GM21529 (cell line): ENCODE data around the gene AFF3.

Source experiments
- ATAC-seq: cut with Tn5 transposase; IDR thresholded peaks from one replicate; pipeline ENCODE4 v1.9.1; 2021; ENCODE audit not compliant: unreplicated experiment

The AFF3 gene

DNA sequence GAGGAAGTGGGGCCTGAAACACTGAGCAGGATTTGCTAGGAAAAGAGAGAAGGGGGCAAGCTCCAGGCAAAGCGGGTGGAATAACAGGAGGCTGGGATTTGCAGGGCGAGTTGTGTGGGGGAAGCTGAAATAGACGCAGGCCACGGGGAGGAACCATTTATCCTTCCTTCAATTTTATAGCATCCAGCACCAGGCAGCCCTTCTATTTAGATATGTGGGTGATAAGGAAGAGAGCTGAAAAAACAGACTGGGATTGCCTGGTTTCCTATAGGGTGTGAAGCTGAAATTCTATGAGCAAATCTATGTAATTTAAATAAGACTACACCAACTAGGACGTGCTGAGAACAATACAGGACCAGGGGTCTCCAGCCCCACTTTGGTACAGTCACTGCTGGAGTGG lies 520.6 kb downstream of the AFF3 start:
- no peak for ATAC-seq

DNA sequence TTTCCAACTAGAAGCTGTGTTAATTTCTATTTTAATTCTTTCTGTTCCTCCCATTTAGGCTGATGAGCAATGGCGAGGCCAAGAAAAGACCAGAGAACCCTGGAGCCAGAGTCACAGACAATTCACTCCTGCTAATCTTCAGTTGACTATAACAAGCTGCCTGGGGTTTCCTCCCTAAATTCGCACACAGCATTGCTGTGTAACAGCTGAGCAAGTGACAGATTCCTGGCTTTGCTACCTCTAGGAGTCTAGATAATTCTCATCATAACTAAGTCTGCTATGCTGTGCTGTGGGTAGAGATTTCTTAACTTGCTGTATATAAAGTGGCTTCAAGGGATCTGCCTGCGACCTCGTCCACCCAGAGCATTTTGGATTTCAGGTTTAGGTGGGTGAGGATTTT lies 521.3 kb downstream of the AFF3 start:
- ATAC-seq, result no peak

DNA sequence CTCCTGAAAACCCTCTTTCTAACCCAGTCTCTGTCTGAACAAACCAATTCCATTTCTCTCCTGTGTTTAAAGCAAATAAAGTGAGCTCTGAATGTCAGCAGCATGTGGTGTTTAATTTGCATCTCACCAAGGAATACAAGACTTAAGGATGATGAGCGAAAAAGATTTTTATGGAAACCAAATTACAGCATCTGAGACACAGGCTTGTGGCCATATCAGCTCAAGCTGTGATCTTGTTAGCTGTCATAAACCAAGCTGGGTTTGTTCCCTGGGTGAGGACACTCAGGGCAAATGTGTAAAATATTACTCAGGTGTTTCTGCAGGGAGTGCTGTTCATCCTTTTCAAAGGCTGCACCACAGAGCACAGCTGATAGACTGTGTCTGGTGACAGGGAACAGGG lies 523.2 kb downstream of the AFF3 start:
- no peak for ATAC-seq

DNA sequence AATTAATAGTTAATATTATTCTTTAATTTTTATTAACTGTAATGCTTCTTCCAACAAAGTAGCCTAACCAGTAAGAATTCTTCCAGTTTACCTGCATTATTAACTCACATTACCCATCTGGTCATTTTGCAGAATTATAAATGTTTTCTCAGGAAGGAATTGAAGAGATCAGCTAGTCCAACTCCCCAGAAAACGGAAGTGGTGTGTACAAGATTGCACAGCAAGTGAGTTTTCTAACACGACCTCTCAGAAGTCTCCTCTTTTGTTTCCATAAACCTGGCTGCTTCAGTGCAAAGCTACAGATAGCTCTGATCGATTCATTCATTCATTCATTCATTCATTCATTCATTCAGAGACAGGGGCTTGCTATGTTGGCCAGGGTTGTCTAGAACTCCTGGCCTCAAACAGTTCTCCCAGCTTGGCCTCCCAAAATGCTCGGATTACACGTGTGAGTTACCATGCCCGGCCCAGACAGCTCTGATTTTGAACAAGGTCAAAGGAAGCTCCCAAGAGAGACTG lies 523.8 kb downstream of the AFF3 start:
- no peak for ATAC-seq

DNA sequence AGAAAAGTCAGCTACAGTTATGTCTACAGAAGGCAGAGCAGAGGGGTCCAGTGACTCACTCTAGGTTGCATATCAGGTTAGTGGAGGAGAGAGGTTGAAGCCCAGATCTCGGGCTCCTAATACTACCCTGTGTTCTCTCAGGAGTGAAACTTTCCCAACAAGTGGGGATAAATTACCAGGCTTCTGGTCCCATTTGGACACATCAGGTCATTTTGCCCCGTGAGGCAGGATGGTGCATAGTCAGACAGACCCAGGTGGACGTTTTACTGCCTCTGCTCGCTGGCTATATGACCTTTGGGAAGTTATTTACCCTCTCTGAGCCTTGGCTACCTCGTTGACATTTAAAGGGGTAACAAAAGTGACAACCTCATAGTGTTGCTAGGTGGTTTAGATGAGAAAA lies 524.6 kb downstream of the AFF3 start:
- no peak for ATAC-seq

DNA sequence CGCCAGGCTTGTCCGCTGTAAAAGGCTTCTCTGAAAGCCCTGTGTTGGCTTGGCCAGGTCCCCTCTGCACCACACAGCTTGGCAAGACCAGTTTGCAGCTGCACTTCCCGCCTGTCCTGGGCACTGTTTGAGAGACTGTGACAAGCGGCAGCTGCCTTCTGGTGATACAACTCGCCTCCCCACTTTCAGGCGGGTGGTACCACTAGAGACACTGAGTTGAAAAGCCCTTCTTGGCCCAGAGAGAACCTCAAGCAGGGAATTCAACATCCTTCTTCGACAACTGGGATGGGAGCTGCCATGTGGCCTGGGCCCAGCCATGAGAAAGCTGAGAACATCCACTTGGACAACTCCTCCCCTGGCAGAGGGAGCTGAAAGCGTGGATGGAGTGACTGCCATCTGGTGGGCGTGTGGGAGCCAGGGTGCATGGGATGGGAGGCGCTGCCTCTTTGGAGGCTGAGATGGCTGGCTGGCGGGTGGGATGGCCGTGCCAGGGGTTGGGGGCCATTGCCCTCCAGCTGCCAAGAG lies 527.1 kb downstream of the AFF3 start:
- no peak for ATAC-seq

DNA sequence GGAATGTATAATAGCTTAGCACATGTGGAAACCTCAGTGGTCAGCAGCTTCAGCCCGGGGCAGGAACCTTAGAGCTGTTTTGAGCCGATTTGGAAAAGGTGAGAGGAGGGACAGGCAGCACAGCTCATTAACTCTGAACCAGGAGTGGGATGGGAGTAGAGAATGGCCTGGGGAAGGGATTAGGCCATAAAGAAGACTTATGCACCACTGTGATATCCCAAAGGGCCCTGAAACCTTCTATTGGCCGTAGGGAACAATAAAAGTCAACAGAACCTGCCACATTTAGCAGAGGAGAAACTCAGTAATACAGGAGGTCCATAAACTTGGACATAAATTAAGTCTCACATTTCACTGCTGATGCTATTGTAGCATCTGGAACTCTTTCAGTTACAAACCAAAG lies 528.4 kb downstream of the AFF3 start:
- ATAC-seq, result no peak

DNA sequence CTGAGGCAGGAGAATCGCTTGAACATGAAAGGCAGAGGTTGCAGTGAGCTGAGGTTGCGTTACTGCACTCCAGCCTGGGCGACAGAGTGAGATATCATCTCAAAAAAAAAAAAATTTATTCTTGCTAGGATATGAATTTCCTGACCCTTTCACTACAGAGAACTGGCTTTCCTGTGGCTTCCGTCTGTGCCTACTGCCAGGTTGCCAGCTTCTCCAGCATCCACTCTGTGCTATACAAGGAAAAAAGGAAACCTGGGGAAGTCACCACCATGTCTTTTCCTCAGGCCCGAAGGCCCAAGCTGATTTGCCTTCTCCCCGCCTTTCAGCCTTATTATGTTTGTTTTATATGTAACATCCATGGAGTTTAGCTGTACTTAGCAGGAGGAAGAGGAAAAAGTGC lies 530.6 kb downstream of the AFF3 start:
- no peak for ATAC-seq

DNA sequence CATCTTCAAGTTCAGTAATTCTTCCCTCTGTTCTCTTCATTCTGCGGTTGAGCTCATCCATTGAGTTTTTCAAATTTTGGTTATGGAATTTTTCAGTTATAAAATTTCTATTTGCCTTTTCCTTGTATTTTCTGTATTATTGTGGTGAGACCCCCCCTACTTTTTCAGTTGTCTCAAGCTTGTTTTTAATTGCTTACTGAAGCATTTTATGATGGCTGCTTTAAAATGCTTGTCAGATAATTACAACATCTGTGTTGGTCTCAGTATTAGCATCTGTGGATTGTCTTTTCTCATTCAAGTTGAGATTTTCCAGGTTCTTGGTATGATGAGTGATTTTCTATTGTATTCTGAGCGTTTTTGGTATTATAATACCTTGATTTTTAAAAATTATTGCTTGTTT lies 531.4 kb downstream of the AFF3 start:
- no peak for ATAC-seq

DNA sequence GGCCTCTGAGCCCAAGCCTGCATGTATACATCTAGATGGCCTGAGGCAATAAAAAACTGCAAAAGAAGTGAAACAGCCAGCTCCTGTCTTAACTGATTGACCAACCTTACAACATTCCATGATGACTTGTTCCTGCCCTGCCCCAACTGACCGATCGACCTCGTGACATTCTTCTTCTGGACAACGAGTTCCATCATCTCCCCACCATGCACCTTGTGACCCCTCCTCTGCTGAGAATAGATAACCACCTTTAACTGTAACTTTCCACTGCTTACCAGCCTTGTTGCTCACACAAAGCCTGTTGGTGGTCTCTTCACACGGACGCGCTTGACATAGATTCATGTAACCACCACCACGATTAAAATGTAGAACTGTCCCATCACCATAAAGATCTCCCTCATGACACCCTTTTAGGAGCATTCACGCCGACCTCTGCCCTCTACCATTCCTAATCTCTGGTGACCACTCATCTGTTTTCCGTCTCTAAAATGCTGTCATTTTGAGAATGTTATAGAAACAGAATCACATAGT lies 532.5 kb downstream of the AFF3 start:
- no peak for ATAC-seq

DNA sequence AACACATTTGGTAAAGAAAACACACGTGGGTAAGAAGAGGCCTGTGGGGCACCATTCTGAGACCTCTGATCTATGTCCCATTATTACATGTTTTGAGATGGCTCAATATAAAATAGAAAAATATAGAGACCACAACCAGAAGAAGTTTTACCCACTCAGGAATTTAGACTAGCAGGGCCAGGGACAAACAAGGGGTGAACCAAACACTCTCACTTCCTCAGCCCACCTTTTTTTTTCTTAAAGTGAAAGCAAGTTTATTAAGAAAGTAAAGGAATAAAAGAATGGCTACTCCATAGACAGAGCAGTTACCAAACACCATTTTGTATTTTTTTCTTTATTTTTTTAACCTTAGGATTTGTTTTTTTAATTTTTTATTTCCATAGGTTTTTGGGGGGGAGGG lies 533.5 kb downstream of the AFF3 start:
- no peak for ATAC-seq

DNA sequence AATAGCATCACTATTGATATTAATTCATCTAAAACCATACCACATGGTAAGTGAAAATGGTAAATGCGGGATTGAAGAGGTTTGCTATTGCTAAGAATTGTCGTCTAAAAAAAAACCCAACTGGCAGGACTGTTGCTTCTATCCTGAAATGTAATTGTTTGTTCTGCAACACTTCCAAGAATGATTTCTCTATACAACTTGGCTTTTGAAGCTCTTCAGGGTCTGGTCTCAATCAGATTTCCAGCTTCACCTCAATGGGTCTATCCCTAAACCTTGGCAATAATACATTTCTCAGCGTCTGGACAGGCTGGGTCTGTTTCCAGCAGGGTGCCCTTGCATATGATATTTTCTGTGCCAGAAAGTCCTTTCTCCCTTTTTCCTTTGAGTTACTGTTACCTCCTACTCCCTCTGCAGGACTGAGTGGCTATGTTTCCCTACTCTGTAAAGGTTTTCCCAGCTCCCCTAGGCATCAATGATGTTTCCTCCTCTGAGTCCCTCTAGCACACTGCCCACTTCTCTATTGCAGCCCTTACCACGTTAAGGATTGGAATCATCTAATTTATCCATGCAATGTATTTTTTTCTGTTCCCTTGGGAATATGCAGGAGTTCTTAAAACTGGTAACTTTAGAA lies 534.4 kb downstream of the AFF3 start:
- no peak for ATAC-seq

DNA sequence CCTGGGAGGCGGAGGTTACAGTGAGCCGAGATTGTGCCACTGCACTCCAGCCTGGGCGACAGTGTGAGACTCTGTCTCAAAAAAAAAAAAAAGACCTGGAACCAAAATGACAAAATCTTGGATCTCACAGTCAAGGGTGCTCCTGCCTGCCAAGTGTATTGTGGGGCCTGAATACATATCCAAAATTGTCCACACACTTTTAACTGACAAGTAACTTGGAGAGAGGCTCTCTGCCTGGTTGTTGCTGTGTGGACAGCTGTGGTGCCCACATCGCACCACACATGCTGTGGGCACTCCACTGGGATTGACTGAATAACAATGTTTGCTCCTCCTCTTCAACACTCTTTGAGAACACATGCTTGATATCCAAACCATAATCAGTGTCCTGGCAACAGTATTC lies 534.9 kb downstream of the AFF3 start:
- ATAC-seq, result no peak

DNA sequence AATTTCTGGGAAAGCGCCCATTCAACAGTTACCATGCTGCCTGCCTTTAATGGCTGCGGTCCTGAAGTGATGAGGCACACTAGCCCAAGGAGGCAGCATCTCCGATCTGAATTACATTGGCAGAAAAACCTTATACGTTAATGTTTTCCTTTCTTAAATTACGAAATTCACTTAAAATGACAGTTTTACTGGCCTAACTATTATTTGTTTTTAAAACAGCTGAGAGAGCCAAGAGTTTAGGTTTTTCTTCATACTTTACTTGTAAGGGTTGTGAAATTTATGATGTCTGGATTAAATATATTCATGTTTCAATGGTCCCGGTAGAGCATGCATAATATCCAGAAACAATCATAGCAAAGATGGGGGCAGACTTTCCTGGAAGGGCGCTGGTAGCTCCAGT lies 537.4 kb downstream of the AFF3 start:
- no peak for ATAC-seq

DNA sequence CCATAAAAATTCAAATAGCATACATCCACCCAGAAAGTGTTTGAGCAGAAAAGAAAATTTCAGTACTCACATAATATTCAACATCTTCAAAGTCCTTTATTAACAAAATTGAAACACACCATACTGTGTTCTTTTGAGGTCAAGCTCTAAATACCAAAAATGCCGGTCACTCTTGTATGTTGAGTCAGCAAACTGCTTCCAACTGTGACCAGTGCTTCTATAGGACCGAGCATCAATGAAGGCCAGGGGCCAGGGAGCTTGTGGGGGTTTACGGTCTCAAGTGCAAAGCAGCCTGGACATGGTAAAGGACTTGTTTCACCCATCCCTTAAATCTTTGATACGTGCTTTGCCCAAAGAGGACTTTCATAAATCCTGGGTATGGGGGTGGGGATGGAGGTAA lies 539.9 kb downstream of the AFF3 start:
- no peak for ATAC-seq

DNA sequence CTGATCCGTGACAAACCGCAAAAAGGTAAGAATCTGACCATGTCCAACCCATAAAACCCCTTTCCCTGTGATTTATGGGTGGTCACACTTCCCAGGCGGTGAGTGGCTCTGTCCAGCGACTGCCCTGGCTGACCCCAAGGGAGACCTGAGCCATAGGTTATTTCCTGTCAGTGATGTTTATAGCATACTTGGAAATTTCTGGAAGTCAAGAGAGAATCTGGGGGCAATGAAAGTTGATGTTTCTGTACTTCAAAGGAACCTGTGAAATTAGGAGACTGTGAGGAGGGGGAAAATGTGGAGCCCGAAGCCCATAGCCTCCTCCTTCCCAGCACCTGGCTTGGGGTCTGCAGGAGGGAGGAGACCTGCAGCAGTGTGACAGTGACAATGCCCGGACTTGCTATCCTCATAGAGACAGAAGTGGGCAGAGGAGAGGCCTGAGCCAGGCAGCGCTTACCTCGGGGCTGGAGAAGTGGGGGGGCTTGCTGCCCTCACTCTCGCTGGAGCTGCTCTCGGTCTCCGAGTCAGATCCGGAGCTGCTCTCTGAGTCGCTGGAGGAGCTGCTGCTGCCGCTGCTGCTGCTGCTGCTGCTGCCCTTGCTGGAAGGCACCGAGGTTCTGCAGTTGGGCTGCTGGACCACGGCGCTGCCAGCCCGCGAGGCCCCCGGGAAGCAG lies 541.3 kb downstream of the AFF3 start:
- no peak for ATAC-seq

DNA sequence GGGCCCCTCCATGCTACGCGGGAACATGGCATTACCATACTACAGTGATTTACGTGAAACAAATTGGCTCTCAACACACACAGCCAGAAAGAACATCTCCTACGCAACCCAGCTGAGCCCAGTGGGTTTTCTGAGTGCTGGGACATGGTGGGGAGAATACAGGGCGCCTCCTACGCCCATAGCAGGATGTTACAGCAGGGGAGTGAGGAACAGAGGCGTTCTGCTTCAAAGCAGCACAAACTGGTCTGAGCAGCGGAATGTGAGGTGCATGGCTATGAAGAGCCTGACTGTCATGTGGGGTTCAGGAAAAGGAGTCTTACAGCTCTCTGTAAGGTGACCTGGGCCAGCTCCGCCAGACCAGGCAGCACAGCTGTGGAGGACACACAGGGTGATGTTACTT lies 543.9 kb downstream of the AFF3 start:
- ATAC-seq, result no peak

DNA sequence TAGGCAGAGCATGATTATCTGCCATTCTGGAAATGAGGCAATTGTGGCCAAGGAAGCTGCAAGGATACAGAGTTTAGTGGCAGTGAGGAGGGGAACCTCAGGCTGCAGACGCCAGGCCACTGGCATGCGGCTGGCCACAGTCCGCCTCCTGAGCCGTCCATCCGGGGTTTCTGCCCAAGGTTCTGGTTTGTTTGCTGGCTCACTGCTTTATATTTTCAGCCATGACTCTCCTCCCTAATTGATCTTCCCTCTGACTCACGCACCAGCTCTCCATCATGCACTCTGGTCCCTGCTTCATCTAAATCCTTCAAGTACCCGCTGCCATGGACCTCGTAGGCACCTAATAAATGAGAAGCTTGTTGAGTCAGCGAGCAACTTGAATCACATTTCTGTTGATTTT lies 544.8 kb downstream of the AFF3 start:
- no peak for ATAC-seq

DNA sequence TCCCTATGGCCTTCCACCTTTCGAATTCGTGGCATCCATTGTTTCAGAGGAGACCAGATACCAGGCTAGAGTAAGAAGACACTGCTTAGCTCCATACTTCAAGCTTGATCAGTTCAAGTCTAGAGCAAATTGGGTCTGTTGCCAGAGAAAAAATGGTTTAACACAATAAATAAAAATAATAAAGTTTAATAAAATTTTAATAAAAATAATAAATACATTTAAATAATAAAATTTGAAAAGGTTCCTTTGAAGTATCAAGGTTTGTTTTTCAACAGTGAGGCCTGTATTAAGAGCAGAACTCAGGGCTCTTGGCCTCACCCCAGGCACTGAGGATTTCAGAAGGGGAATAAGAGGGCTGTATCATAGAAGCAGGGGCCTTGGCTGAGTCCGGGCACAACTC lies 547.0 kb downstream of the AFF3 start:
- ATAC-seq, result no peak

DNA sequence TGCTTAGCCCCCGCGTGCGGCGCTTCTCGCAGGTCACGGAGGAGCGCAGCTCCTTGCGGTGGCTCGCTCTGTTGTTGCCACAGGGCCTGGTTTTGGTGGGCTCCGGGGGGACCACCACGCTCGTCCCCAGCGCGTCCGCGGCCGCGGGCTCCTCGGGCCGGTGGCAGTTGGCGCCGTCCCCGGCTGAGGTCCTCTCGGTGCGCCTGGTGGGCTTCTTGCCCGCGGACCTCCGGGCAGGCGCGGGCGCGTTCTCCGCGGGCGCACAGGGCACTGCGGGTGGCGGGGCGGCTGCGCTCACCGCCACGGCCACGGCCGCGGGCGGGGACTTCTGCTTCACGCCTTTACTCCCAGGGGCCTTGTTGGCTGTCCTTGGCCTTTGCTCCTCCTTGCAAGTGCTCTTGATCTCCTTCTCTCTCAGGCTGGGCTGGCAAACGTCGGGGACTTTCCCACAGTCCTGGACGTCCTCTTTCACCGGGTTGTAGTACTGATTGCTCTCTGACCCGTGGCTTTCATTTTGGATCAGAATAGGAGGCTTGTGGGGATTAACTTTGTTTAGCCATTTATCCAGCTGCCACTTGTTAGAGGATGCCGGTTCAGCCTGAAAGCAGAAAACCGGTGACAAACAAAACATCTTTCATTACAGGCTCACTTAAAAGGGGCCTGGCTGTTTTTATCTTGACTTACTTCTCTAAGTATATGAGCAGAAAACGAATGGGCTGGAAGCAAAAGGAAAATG lies 548.5 kb downstream of the AFF3 start:
- ATAC-seq, result no peak

DNA sequence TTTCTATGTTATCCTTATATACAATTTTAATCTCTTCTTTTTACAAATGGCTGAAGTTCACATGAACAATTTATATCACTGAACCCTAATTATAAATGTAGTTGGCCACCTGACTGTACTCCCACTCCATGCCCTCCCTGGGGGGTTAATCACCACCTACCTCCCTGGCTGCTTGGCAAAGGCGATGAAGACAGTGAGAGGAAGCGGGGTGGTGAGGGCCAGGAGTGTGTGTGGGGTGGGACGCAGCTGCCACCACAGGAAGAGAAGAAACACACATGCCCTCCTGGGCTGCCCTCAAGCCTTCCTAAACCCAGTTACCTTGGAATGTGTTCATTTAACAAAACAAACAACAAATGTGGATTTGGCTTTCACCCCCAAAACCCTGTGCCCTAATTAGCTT lies 565.6 kb downstream of the AFF3 start:
- no peak for ATAC-seq
